GM19463 (cell line): ENCODE results near the gene HDAC7.

Source experiments
- ATAC-seq: cut with Tn5 transposase; IDR thresholded peaks from one replicate; pipeline ENCODE4 v1.9.1; 2021; ENCODE audit warnings: mild to moderate bottlenecking, moderate library complexity; ENCODE audit not compliant: unreplicated experiment

HDAC7 gene

DNA sequence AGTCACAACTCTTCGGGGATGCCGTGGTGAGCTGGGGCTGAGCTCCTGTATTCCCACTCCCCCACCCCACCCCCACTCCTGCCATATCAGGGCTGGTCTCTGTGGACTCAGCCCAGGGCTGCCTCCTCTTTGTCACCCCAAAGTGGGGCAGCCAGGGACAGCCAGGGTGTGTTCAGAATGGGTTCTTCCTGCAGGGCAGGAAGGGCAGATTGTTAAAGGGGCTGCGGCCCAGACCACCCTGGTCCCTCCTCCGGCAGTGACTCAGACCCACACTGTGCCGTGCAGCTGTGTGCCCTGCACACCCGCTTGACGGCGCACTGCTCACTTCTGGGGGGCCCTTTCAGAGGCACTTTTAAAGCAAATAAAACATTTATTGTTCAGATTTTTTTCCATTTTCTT lies 37.3 kb downstream of the HDAC7 start:
- no peak for ATAC-seq

DNA sequence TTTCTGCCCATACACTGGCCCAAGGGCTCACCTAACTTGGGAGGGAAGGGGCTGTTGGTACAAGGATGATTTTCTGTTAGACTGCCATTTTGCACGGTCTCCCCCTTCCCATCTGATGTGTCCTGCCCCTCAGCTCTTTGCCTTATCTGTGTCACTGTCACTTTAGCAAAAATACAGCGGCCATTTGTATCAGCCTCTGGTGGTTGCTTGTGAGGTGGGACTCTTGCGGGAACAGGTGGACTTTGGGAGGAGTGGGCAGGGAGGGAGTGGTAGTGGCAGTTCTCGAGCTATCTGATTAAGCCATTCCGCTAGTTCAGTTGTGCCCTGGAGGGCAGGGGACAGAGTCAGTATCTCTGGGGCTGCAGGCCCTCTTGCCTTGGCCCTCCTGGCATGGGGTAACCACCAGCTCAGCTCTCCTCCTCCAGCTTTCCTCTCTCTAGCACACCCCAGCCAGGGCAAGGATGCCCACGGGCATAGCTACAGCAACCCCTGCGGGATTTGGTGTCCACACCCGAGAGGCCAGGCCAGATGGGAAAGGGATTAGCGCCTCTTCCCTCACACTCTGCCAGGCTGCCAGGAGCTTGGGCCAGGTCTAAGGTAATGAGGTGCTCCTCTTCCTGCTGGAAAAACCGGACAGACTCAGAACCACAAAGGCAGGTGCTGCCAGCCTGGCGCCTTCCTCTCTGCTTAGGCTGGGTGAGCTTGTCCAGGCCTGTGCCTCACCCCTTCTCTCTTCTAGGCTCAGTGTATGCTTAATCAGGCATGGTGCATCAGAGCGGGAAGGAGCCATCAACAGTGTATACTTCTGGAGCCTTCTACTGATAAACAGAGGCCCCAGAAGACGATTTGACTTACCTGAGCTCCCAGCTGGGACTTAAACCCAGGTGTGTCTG lies 38.0 kb downstream of the HDAC7 start:
- no peak for ATAC-seq

DNA sequence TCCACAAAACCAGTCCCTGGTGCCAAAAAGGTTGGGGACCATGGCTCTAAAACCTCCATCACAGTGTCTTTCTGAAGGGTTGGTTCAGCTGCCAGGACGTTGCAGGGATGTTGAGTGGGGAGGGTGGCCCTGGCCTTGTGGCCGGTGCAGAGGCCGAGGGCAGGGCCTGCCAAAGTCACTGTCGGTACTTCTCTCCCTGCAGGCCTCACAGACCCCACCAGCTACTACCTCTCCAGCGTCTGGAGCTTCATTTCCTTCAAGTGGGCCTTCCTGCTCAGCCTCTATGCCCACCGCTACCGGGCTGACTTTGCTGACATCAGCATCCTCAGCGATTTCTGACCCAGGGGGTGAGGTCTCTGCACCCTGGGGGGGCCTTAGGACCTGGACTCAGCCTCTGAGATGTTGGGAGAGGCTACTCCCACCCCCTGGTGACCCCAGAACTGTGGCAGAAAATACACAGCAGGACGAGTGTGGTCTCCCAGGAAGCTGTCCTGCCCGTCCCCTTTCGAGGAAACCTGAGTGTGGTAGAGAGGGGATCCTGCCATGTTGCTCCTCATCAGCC lies 39.7 kb downstream of the HDAC7 start:
- ATAC-seq: no peak

DNA sequence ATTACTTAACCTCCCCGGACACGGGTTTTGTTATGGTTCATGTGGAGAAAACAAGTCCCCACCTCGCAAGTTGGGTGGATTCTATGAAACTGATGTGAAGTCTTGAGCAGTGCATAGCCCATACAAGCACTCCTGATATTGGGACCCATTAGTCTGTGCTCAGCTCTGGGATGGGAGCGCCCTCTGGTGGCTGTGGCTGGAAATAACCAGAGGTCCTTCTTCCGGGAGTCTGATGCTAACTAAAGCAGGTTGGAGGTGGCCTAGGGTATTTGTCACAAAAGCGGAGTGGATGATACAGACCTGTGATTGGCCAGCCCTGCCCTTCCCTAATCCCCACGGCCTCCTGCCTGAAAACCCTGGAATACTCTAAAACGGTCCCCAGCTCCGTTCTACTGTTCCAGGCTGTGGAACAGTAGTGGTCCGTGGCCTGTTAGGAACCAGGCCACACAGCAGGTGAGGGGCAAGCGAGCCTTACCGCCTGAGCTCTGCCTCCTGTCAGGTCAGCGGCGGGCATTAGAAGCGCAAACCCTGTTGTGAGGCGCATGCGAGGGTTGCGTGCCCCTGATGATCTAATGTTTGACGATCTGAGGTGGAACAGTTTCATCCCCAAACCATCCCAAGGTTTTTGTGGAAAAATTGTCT lies 40.3 kb downstream of the HDAC7 start:
- ATAC-seq: peak; percentile 89

DNA sequence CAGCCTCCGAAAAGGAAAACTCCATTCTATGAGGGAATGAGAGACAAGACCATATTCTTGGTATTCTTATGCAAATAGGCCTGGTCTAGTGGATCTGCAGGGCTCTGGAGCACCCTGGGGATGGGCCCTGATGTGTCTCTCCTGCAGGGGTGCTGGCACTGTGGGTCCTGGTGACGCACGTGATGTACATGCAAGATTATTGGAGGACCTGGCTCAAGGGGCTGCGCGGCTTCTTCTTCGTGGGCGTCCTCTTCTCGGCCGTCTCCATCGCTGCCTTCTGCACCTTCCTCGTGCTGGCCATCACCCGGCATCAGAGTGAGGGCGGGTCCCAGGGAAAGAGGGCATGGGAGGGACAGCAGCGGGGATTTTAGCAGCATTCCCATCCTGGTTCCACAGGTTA lies 40.8 kb downstream of the HDAC7 start:
- ATAC-seq: no peak

DNA sequence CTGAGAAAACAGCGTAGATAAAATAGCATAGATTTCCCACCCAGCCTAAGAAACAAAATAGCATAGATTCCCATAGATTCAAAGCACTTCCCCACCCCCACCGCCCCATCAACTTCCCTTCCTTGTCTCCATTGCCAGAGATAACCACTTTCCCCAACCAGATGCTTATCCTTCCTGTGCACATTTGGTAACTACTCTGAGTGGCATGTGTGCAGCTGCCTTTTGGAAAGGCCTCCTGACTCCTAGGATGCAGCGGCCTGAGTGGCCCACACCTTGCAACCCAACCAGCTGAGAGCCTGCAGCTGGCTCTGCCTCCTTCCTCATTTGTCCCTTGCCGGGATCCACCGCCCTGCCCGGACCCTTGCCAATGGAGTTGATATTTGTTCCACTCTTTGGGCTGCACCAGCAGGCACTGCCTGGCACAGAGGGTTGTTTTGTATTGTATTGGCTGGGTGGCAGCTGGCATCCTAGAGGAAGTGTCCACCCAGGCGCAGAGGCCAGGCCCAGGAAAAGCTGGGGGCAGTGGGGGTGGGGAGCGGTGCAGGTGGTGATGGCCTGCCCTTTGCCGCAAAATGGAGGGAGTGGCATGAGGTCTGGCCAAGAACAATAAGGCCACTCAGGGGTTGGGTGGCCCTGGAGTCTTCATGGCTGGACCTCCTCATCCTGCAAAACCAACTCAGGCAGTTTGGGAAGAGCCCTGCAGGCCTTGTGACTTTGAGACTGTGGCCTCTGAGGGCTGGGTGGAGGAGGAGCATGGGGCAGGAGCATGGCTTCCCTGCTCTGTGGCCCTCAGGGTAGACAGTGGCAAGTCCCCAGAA lies 41.8 kb downstream of the HDAC7 start:
- ATAC-seq: no peak

DNA sequence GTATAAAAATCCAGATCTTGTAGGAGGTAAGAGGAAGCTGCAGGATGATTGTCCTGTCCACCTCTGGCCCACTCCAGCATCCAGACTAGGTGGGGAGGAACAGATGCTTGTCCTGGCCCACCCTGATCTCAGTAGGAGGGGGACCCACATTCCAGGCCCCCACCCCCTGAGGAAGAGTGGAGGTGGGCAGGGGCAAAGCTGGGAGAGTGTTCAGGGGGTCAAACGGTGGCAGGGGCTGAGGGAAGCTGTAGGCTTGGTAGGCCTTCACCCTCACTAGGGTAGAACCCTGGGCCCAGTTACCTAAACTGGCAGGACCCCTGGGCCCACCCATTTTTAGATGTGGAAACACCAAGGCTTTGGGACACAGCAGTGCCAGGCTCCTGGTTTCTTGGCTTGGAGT lies 42.6 kb downstream of the HDAC7 start:
- no peak for ATAC-seq

DNA sequence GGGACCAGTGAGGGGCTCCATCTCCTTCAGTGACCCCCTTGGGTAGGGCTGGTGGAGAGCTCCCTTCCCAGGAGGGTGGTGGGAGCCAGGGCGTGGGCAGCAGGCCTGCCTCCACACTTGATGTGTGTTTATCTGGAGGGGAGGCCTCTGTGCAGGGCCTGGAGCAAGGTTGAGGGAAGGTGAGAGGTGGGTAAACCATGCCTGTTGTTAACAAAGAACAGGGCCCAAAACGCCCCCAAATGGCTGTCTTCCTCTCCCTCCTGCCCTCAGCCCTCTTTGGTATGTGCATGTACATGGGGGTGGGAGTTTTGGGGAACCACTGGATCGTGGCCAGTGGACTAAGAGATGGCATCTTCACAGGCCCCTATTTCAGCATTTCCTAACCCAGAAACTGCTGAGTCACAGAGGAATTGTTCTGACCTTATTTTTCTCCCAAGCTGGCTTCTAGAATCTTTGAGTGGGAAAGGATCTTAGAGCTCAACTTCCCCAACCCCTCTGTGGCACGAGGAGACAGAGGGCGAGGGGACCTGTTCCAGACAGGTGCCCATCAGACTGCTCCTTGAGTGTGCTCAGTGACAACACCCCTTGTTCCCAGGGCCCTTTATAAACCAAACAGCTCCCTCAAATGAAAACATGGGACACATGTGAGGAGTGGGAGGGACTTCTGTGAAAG lies 43.1 kb downstream of the HDAC7 start:
- ATAC-seq: no peak

DNA sequence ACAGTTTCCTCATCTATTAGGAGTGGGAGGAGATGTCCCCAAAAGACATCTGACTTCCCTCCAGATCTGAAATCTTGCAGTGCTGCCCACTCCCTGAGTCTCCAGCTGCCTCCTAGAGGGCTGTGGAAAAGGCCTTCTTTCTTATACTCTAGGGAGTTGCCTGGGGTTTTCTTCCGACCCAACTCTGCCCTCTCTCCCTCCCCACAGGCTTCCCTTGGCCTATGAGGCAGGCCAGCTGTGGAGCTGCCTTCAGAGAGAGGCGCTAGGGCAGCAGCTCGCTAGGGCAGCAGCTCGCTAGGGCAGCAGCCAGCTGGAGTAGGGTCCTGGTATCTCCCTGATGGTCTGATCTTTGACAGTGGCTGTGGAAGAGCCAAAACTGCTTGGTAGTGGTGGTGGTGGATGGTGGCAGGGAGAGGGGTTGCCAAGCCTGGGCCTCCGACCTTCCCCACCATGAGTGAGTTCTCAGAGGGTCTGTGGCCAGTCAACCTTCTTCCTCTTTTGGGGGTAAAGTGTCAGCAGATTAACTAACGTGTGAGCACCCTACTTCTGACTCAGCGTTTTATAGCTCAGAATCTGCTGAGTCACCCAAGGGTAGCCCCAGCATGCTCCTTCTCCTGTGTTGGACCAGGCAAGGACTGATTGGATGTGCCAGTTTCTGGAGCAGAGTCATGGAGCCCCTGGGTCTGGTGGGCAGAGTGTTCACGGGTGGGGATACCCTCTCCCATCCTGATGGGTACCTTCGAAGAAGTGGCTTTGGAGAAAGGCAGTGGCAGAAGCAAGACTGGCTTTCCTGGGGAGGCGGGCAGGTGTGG lies 44.4 kb downstream of the HDAC7 start:
- ATAC-seq: no peak

DNA sequence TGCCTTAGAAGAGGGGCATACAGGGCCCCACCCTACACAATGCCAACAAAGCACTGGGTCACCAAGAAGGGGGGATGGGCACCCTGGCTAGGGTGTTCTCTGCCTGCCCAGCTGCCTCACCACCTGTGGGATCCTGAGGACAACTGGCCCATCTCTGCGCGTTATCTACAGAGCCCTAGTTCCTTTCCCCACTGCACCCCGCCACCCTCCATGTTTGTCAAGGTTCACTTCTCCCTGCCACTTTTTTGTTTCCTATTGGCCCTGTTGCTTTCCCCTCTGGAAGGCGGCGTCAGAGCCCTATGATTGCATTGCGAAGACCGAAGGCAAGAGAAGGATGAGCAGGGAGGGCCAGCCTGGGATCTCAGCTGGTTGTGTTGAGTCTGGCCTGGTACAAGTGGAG lies 45.0 kb downstream of the HDAC7 start:
- no peak for ATAC-seq

DNA sequence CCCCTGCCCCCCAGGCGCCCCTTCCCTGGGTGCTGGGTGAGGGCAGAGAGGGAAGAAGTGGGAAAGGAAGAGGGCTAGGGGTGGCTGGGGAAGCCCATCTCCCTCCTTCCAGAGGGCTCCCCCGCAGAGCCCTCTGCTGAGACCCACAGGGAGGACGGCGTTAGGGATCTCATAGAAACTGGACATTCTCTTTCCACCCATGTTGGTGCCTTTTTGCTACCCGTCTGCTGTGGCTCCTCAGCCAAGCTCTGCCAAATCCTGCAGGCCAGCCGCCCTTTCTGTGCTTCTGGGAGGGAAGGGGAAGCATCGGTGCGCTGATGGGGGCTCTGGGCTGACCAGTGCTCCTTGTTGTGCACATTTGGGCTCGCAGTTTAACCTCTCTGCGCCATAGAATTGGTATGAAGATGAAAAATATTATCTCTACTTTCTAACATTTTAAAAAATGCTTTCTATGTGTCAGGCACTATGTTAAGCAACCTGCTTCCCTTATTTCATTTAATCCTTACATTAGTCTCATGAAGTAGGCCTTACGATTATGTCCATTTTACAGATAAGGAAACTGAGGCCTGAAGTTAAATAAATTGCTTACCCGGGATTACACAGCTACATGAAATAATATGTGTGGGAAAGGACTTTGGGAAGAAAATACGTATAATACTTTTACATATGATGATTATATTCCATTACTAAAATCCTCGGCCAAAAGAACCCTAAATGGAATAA lies 45.7 kb downstream of the HDAC7 start:
- no peak for ATAC-seq

DNA sequence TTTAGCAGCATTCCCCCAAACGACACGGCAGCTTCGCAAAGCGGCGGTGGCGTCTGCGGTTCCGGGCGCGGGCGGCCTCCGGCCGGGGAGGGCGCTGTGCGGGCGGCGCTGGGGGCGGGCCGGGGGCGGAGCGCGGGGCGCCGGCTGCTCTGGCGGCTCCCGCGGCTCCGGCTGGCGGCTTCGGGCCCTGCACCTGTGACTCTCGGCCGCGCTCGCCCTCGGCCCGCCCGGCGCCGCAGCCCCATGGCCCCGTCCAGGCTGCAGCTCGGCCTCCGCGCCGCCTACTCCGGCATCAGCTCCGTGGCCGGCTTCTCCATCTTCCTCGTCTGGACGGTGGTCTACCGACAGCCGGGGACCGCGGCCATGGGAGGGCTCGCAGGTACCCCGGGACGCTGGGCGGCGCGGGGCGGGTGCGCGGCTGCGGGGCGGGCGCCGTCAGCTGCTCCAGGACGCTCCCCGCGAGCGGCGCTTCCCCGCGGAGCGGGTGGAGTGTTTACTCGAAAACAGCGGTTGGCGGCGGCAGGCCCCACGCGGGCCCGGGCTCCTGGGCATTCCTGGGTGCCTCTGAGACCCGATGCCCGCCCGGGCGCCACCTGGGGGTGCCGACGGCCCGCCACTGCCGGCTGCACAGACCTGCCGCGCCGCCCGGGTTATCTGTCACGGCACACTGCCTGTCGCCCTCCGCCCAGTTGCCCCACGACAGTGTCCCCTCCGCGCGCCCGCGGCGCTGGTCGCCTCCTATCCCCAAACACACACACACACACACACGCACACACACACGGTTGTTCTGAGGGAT lies 46.4 kb downstream of the HDAC7 start, which contains the start of gene SLC48A1:
Gene SLC48A1, plus strand, starts transcription at position 177 of the 796 bp plus-strand sequence. Its CDS starts 67 bp downstream, at position 244.
- ATAC-seq: peak; percentile 85

DNA sequence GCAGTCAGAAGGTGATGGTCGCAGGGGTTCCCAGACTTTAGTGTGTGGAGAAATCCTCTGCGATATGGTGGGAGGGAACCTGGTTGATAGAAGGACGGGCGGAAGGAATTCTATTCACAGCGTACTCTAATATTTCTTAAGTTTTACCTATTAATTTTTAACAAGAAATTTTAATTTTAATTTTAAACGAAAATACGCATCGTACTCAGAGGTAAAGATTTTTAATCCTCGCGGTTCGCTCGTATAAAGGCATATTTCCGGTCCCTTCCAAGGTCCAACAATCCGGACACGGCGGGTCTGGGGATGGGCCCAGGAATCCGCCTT lies 47.0 kb downstream of the HDAC7 start:
- ATAC-seq: no peak

DNA sequence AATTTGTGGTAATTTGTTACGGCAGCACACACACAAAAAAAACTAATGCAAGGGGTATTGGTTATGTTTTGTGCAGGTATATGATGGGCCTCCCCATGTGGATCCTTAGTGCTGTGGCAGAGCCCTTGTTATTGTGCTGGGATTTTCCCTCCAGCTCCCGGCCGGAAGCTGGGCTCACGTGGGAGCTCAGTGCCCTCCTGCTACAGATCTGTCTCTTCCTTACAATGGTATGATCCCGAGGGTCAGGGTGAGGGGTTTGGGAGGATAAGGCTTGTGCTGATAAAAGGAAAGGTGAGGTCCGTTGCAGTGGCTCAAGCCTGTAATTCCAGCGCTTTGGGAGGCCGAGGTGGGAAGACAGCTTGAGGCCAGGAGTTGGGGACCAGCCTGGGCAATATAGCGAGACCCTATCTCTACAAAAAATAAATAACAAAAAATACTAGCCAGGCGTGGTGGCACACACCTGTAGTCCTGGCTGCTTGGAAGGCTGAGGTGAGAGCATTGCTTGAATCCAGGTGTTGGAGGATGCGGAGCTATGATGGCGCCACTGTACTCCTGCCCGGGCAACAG lies 47.5 kb downstream of the HDAC7 start:
- ATAC-seq: no peak

DNA sequence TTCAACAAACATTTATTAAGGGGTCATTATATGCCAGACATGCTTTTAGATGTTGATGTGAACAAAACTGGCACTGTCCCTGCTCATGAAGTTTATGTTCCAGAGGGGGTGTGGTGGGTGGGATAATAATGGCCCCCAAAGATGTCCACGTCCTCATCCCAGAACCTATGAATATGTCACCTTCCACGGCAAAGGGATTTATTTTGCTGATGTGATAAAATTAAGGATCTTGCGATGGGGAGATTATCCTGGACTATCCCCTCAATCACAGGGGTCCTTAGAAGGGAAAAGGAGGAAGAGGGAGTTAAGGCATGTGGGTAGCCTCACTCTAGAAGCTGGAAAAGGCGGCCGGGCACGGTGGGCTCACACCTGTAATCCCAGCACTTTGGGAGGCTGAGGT lies 48.4 kb downstream of the HDAC7 start:
- no peak for ATAC-seq

DNA sequence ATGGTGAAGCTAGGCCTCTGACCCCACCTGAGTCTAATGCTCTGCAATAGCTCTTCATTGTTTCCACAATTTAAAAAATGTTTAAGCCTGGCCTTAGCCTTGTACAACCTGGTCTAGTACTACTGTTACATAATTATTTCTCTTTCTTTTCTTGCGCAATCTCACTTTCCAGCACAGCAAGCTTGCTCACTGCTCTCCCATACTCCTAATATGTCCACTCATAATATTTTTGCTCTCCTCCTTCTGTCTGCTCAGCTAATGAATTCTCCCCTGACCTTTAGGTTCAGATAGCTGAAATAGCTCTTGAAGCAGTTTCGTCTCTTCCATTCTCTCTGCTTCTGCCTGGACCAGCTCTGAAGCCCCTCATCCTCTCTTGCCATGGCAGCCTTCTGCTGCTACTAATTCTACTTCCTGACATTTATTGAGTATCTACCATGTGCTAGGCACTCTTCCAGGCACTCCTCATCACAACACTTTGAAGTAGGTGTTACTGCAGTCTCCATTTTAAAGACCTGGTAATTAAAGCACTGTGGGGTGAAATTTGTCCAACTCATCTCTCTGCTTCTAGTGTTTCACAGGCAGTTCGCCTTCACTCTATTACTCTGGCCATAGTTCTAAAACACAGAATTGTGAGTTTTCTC lies 49.5 kb downstream of the HDAC7 start:
- ATAC-seq: no peak

DNA sequence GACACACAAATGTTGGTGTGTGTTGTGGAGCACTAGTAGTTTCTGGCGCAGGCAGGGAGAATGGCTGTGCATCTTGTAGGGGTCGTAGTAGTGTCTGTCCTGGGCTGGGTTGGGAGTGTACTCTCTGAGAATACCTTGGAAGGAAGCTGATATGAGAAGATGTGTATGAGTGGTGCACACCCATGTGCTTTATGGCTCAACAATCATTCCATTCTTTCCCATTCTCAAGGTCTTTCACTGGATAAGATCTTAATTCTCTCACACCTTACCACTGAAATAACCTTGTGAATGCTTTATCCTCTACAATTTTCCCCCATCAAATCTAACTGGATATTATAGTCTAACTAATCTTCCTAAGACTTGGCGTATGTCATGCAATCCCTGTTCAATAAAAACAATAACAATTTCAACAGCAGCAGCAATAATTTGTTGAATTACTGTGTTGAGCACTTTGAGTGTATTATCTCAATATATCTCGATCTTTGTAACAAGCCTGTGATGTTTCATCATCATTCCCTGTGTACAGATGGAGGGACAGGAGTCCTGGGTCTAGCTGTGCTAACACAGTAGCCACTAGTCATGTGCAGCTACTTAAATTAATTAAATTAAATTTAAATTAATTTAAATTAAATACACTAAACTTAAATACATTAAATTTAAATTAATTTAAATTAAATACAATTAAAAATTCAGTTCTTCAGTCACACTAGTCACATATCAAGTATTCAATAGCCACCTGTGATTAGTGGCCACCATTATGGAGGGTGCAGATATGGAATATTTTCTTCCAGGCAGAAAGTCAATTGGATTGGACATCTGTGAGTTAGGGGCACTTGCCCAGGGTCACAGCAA lies 50.2 kb downstream of the HDAC7 start:
- ATAC-seq: no peak
